ENCODE measurements around the gene PLD4. TPM values are rescaled to one million over a fixed set of nuclear protein-coding genes. Genes with fewer than 3 reads are reported as not detected.

The PLD4 gene
- total and polyA plus RNA-seq, 2 experiments from 2014 or later: not detected

GRCh38 chr14:104881369-104881979 lies 43.2 kb upstream of the PLD4 start:
- peaks cover 8% of the 10 kb centered on the region; the same call in 1 of the 3 replicates for H3K36me3 Mint-ChIP-seq (ENCODE audit: low read depth)
- H3K9me3 Mint-ChIP-seq: no peaks in the 10 kb centered on the region
- H3K27me3 Mint-ChIP-seq (ENCODE audit: insufficient read depth, low read depth, poor library complexity): no peaks in the 10 kb centered on the region
- Histone ChIP-seq H3K27me3 (ENCODE audit: insufficient read depth) (no peaks in the 10 kb centered on the region), H3F3A (replicated peaks; ENCODE audit: low read depth) (no peaks in the 10 kb centered on the region), H3K27ac (ENCODE audit: low read depth) (no peak overlapping the region), H3K4me2 (no peak overlapping the region), H3K36me3 (ENCODE audit: insufficient read depth) (no peaks in the 10 kb centered on the region), H2AFZ (no peak overlapping the region), H4K20me1 (replicated peaks; ENCODE audit: insufficient read depth) (no peaks in the 10 kb centered on the region), H3K4me1 (ENCODE audit: insufficient read depth) (no peaks in the 10 kb centered on the region), H3K9me2 (ENCODE audit: insufficient read depth) (no peaks in the 10 kb centered on the region), H3K4me3 (no peak overlapping the region), H3K79me2 (replicated peaks; ENCODE audit: insufficient read depth) (no peaks in the 10 kb centered on the region)
- H3K4me1 Mint-ChIP-seq: 0 out of 3 replicates have a peak, but pooled peaks cover 2% of the 10 kb centered on the region
- ATAC-seq (no peak), DNase-seq (ENCODE audit: low spot score) (no peak)
- no peak overlapping the region for H3K4me3 Mint-ChIP-seq
- H3K27ac Mint-ChIP-seq: no peak overlapping the region
- TF ChIP-seq CREB1 (CRISPR knock-in tag; IDR thresholded peaks at IDR 0.05; ENCODE audit: low read depth) (no peak), REST (IDR thresholded peaks at IDR 0.05; ENCODE audit: unreplicated experiment) (no peak), EZH2 (IDR thresholded peaks at IDR 0.05; ENCODE audit: low read depth, unreplicated experiment) (no peak), NANOG (IDR thresholded peaks at IDR 0.05; ENCODE audit: borderline replicate concordance) (no peak), POLR2AphosphoS5 (IDR thresholded peaks at IDR 0.05; ENCODE audit: low read depth) (no peak), CTCF (conservative IDR thresholded peaks at IDR 0.05; ENCODE audit: low read depth in 2 of 2) (no peak), ETS1 (IDR thresholded peaks at IDR 0.05) (no peak), JUNB (IDR thresholded peaks at IDR 0.05; ENCODE audit: unreplicated experiment) (no peak), ZNF331 (CRISPR knock-in tag; IDR thresholded peaks at IDR 0.05; ENCODE audit: low read depth) (no peak), STAT1 (IDR thresholded peaks at IDR 0.05; ENCODE audit: unreplicated experiment) (no peak), ZNF462 (CRISPR knock-in tag; IDR thresholded peaks at IDR 0.05) (no peak), EZH2phosphoT487 (IDR thresholded peaks at IDR 0.05; ENCODE audit: unreplicated experiment) (no peak), ZNF114 (CRISPR knock-in tag; IDR thresholded peaks at IDR 0.05) (no peak)
